Measurements from ENCODE around the gene WDR19. TPM values are rescaled to one million over a fixed set of nuclear protein-coding genes. Genes with fewer than 3 reads are reported as not detected.

The WDR19 gene
- total and polyA plus RNA-seq, 2 donors (not counting 1 experiment from before 2014, with no cell fraction given), result 34.8 to 36.0 TPM

DNA sequence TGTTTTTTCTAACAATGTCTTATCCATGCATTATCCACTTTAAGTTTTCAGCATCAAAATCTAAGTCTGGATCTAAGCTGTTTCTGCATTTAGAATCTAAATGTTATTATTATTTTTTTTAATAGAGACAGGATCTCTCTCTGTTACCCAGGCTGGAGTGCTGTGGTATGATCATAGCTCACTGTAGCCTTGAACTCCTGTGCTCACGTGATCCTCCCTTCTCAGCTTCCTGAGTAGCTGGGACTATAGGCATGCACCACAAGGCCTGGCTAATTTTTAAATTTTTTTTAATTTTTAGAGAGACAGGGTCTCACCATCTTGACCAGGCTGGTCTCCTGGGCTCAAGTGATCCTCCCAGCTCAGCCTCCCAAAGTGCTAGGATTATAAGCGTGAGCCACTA lies 52.7 kb downstream of the WDR19 start:
- Histone ChIP-seq H3K27me3 (ENCODE audit: control insufficient read depth, insufficient read depth, low read length) (no peaks in the 10 kb centered on the region), H3K4me1 (ENCODE audit: control insufficient read depth, extremely low read depth, insufficient read depth, low read length) (no peaks in the 10 kb centered on the region)

DNA sequence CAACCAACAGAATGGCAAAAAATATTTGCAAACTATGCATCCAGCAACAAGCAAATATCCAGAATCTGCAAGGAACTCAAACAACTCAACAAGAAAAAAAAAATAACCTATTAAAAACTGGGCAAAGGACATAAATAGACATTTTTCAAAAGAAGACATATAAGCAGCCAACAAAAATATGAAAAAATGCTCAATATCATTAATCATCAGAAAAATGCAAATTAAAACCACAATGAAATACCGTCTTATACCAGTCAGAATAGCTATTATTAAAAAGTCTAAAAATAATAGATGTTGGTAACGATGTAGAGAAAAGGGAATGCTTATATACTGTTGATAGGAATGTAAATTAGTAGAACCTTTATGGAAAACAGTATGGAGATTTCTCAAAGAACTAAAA lies 53.4 kb downstream of the WDR19 start:
- H3K79me2 ChIP-seq (ENCODE audit: control insufficient read depth, insufficient read depth, low read length), result no peaks in the 10 kb centered on the region
- H3K27me3 ChIP-seq (ENCODE audit: control insufficient read depth, insufficient read depth, low read length), result no peaks in the 10 kb centered on the region
- H3K9ac ChIP-seq (ENCODE audit: insufficient read depth, low read length), result no peak overlapping the region
- H4K20me1 ChIP-seq (ENCODE audit: control insufficient read depth, extremely low read depth, insufficient read depth, low read length), result no peaks in the 10 kb centered on the region
- no peak for TF ChIP-seq EZH2 (IDR thresholded peaks at IDR 0.05; ENCODE audit: low read length, missing control alignments)
- TF ChIP-seq, protein P1, sequence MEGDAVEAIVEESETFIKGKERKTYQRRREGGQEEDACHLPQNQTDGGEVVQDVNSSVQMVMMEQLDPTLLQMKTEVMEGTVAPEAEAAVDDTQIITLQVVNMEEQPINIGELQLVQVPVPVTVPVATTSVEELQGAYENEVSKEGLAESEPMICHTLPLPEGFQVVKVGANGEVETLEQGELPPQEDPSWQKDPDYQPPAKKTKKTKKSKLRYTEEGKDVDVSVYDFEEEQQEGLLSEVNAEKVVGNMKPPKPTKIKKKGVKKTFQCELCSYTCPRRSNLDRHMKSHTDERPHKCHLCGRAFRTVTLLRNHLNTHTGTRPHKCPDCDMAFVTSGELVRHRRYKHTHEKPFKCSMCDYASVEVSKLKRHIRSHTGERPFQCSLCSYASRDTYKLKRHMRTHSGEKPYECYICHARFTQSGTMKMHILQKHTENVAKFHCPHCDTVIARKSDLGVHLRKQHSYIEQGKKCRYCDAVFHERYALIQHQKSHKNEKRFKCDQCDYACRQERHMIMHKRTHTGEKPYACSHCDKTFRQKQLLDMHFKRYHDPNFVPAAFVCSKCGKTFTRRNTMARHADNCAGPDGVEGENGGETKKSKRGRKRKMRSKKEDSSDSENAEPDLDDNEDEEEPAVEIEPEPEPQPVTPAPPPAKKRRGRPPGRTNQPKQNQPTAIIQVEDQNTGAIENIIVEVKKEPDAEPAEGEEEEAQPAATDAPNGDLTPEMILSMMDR (conservative IDR thresholded peaks at IDR 0.05 in 1 of 2, IDR thresholded peaks at IDR 0.05 in 1 of 2; ENCODE audit: low read depth in 1 of 2, low read length in 2 of 2), result no peak
- no peak overlapping the region for H3K4me3 ChIP-seq (replicated peaks in 1 of 4; ENCODE audit: control extremely low read depth in 1 of 4, insufficient read depth in 1 of 4, low read depth in 3 of 4, low read length in 4 of 4)
- H3K4me2 ChIP-seq (ENCODE audit: extremely low read depth, insufficient read depth, low read length), result no peak overlapping the region
- no peak overlapping the region for H3K27ac ChIP-seq (ENCODE audit: insufficient read depth, low read length)
- DNase-seq (ENCODE audit: low read depth in 2 of 2), result peak; percentile 12 to 55
- H2AFZ ChIP-seq (ENCODE audit: low read length), result no peak overlapping the region
- H3K36me3 ChIP-seq (ENCODE audit: control insufficient read depth, insufficient read depth, low read length), result no peaks in the 10 kb centered on the region
- no peaks in the 10 kb centered on the region for H3K4me1 ChIP-seq (ENCODE audit: control insufficient read depth, extremely low read depth, insufficient read depth, low read length)
- H3K9me3 ChIP-seq (ENCODE audit: control insufficient read depth, insufficient read depth, low read depth, low read length), result no peaks in the 10 kb centered on the region

More for the DNA sequence above, 52.7 kb downstream of the WDR19 start:
- Histone ChIP-seq H3K9me3 (ENCODE audit: control insufficient read depth, insufficient read depth, low read depth, low read length) (no peaks in the 10 kb centered on the region), H3K27ac (ENCODE audit: insufficient read depth, low read length) (no peak overlapping the region), H3K4me3 (replicated peaks in 1 of 4; ENCODE audit: control extremely low read depth in 1 of 4, insufficient read depth in 1 of 4, low read depth in 3 of 4, low read length in 4 of 4) (no peak overlapping the region), H3K79me2 (ENCODE audit: control insufficient read depth, insufficient read depth, low read length) (no peaks in the 10 kb centered on the region), H3K4me2 (ENCODE audit: extremely low read depth, insufficient read depth, low read length) (no peak overlapping the region), H3K9ac (ENCODE audit: insufficient read depth, low read length) (no peak overlapping the region), H3K36me3 (ENCODE audit: control insufficient read depth, insufficient read depth, low read length) (no peaks in the 10 kb centered on the region), H2AFZ (ENCODE audit: low read length) (no peak overlapping the region), H4K20me1 (ENCODE audit: control insufficient read depth, extremely low read depth, insufficient read depth, low read length) (no peaks in the 10 kb centered on the region)
- TF ChIP-seq EZH2 (IDR thresholded peaks at IDR 0.05; ENCODE audit: low read length, missing control alignments), result no peak
- TF ChIP-seq, protein P1 (conservative IDR thresholded peaks at IDR 0.05 in 1 of 2, IDR thresholded peaks at IDR 0.05 in 1 of 2; ENCODE audit: low read depth in 1 of 2, low read length in 2 of 2), result no peak
- DNase-seq (ENCODE audit: low read depth in 2 of 2), result no peak

DNA sequence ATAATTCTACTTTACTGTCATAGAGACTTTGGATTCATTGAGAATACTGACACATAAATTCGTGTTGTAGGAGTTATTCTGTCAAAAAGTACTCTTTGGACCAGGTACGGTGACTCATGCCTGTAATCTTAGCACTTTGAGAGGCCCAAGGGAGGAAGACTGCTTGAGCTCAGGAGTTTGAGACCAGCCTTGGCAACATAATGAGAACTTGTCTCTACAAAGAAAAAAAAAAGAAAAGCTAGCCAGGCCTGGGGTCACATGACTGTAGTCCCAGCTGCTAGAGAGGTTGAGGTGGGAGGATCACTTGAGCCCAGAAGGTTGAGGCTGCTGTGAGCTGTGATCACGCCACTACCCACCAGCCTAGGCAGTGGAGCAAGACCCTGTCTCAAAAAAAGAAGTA lies 54.9 kb downstream of the WDR19 start:
- H3K4me3 ChIP-seq (replicated peaks in 1 of 4; ENCODE audit: control extremely low read depth in 1 of 4, insufficient read depth in 1 of 4, low read depth in 3 of 4, low read length in 4 of 4), result no peak overlapping the region
- no peaks in the 10 kb centered on the region for H4K20me1 ChIP-seq (ENCODE audit: control insufficient read depth, extremely low read depth, insufficient read depth, low read length)
- H3K4me1 ChIP-seq (ENCODE audit: control insufficient read depth, extremely low read depth, insufficient read depth, low read length), result no peaks in the 10 kb centered on the region
- no peaks in the 10 kb centered on the region for H3K79me2 ChIP-seq (ENCODE audit: control insufficient read depth, insufficient read depth, low read length)
- H3K9me3 ChIP-seq (ENCODE audit: control insufficient read depth, insufficient read depth, low read depth, low read length), result no peaks in the 10 kb centered on the region
- TF ChIP-seq EZH2 (IDR thresholded peaks at IDR 0.05; ENCODE audit: low read length, missing control alignments), result no peak
- TF ChIP-seq, protein P1 (conservative IDR thresholded peaks at IDR 0.05 in 1 of 2, IDR thresholded peaks at IDR 0.05 in 1 of 2; ENCODE audit: low read depth in 1 of 2, low read length in 2 of 2), result no peak
- no peaks in the 10 kb centered on the region for H3K36me3 ChIP-seq (ENCODE audit: control insufficient read depth, insufficient read depth, low read length)
- no peak overlapping the region for H3K9ac ChIP-seq (ENCODE audit: insufficient read depth, low read length)
- no peak overlapping the region for H3K27ac ChIP-seq (ENCODE audit: insufficient read depth, low read length)
- DNase-seq (ENCODE audit: low read depth in 2 of 2), result no peak
- H3K27me3 ChIP-seq (ENCODE audit: control insufficient read depth, insufficient read depth, low read length), result no peaks in the 10 kb centered on the region
- no peak overlapping the region for H3K4me2 ChIP-seq (ENCODE audit: extremely low read depth, insufficient read depth, low read length)
- no peak overlapping the region for H2AFZ ChIP-seq (ENCODE audit: low read length)

All from fibroblast of lung (primary cell).